IPS-NIHi7 (cell line): Measurements from ENCODE around the gene CLEC1A.

Experiments
- DNase-seq: peaks from one replicate; pipeline ENCODE4 v3.0.0; 2012; ENCODE audit warnings: mixed read lengths; ENCODE audit errors: extremely low spot score

CLEC1A gene

GRCh38 chr12:10098791-10099190, at the start of gene CLEC1A:
Gene CLEC1A, minus strand, starts transcription at chr12:10098985. Its CDS starts 63 bp downstream, at chr12:10098922.
- DNase-seq, result peak; percentile 60

GRCh38 chr12:10147714-10148403, 49.1 kb upstream of the CLEC1A start:
- DNase-seq, result no peak

GRCh38 chr12:10142976-10143589, 44.3 kb upstream of the CLEC1A start:
- no peak for DNase-seq

GRCh38 chr12:10140001-10140400, 41.2 kb upstream of the CLEC1A start:
- DNase-seq, result peak; percentile 41

GRCh38 chr12:10136637-10137205, 37.9 kb upstream of the CLEC1A start:
- DNase-seq, result no peak

- DNase-seq, result no peak
Observed at GRCh38 chr12:10135126-10135525, 36.3 kb upstream of the CLEC1A start.

GRCh38 chr12:10132850-10133370, 34.1 kb upstream of the CLEC1A start:
- no peak for DNase-seq

- no peak for DNase-seq
Observed at GRCh38 chr12:10131111-10131690, 32.4 kb upstream of the CLEC1A start.

- DNase-seq, result no peak
Observed at GRCh38 chr12:10130042-10130441, 31.3 kb upstream of the CLEC1A start, which contains the start of gene CLEC7A. Gene CLEC7A, minus strand, starts transcription at chr12:10130199. Its CDS starts 117 bp downstream, at chr12:10130082.

GRCh38 chr12:10128687-10129086, 29.9 kb upstream of the CLEC1A start:
- DNase-seq, result no peak

GRCh38 chr12:10126413-10126812, 27.6 kb upstream of the CLEC1A start:
- DNase-seq, result no peak

- no peak for DNase-seq
Observed at GRCh38 chr12:10122689-10123088, 23.9 kb upstream of the CLEC1A start.

GRCh38 chr12:10121278-10121677, 22.5 kb upstream of the CLEC1A start:
- no peak for DNase-seq

- no peak for DNase-seq
Observed at GRCh38 chr12:10119066-10119465, 20.3 kb upstream of the CLEC1A start.

- no peak for DNase-seq
Observed at GRCh38 chr12:10115890-10116289, 17.1 kb upstream of the CLEC1A start.

GRCh38 chr12:10115311-10115710, 16.5 kb upstream of the CLEC1A start:
- DNase-seq, result no peak

GRCh38 chr12:10113920-10114319, 15.1 kb upstream of the CLEC1A start:
- no peak for DNase-seq

- DNase-seq, result no peak
Observed at GRCh38 chr12:10113075-10113474, 14.3 kb upstream of the CLEC1A start.

- DNase-seq, result no peak
Observed at GRCh38 chr12:10111451-10111850, 12.7 kb upstream of the CLEC1A start.

GRCh38 chr12:10110256-10110844, 11.6 kb upstream of the CLEC1A start:
- DNase-seq, result no peak

- DNase-seq, result no peak
Observed at GRCh38 chr12:10102322-10102721, 3.5 kb upstream of the CLEC1A start.

GRCh38 chr12:10101648-10102220, 2.9 kb upstream of the CLEC1A start:
- DNase-seq, result no peak
